GM12878 (cell line): Measurements from ENCODE around the gene LSM14B. TPM values are rescaled to one million over a fixed set of nuclear protein-coding genes. Genes with fewer than 3 reads are reported as not detected.
A peak's percentile ranks its signal among the peaks of the same experiment; 100 is the strongest.

Source experiments
- ATAC-seq: fragments of 200-7000 bp; cut with Tn5 transposase; 3 replicates; pipeline ENCODE4 v1.9.1; 2020; ENCODE audit warnings: mild to moderate bottlenecking, moderate library complexity
- BruUV-seq: library from RNA; stranded (reverse); fragments of 400-500 nt; replicated peaks from 2 replicates; lab custom pipeline; 2021; lab: Mats Ljungman, UMichigan
- CTCF ChIA-PET: fragments of 300-600 bp; sonication (Branson Sonifier 250); formaldehyde crosslinking; extraction: SDS; loops from one replicate; lab custom pipeline; 2021; ENCODE audit warnings: inconsistent platforms; lab: Yijun Ruan, JAX
- POLR2A ChIA-PET: fragments of 350-600 bp; formaldehyde crosslinking; extraction: SDS; loops from one replicate; lab custom pipeline; 2021; ENCODE audit warnings: inconsistent platforms; lab: Charles Lee
- RAD21 ChIA-PET: fragments of 300-600 bp; sonication (Branson Sonifier 250); formaldehyde crosslinking; loops from one replicate; lab custom pipeline; 2023; ENCODE audit warnings: antibody characterized with exemption; ENCODE audit not compliant: unreplicated experiment; lab: Charles Lee
- SMC1A ChIA-PET: fragments of 300-600 bp; sonication (Branson Sonifier 250); formaldehyde crosslinking; loops from one replicate; lab custom pipeline; 2023; ENCODE audit not compliant: unreplicated experiment, uncharacterized antibody; lab: Charles Lee
- DNase-seq: peaks from one replicate; pipeline ENCODE4 v3.0.0-alpha.2; 2011; ENCODE audit warnings: low read depth, low spot score
- FAIRE-seq: peaks from 3 replicates; lab custom pipeline; 2011; peaks lifted over from hg19 to GRCh38; lab: Jason Lieb, UNC
- H2AFZ ChIP-seq: 2 replicates; pipeline ENCODE4 v1.6.0; 2011; ENCODE audit warnings: low read depth, low read length, control low read depth; ENCODE audit not compliant: control insufficient read depth
- H3K27ac ChIP-seq: 2 replicates; pipeline ENCODE4 v1.5.1; 2011; ENCODE audit warnings: control low read depth; ENCODE audit not compliant: control insufficient read depth, insufficient read depth
- H3K27me3 ChIP-seq, 2 experiments: replicated peaks in 1 of 2; 2 replicates each; pipeline versions ENCODE4 v1.6.0 to v1.6.1; 2011; ENCODE audit warnings: low read length in 1 of 2; ENCODE audit not compliant: control insufficient read depth in 2 of 2, insufficient read depth in 2 of 2
- H3K36me3 ChIP-seq, 2 experiments: 2 replicates each; pipeline ENCODE4 v1.5.1; 2011; ENCODE audit warnings: low read length in 1 of 2; ENCODE audit not compliant: control insufficient read depth in 2 of 2, insufficient read depth in 2 of 2
- H3K4me1 ChIP-seq: 2 replicates; pipeline ENCODE4 v1.6.1; 2011; ENCODE audit warnings: mild to moderate bottlenecking, low read length, moderate library complexity, mixed read lengths; ENCODE audit not compliant: control insufficient read depth, insufficient read depth
- H3K4me2 ChIP-seq: 2 replicates; pipeline ENCODE4 v1.6.0; 2011; ENCODE audit warnings: control low read depth; ENCODE audit not compliant: control insufficient read depth, insufficient read depth
- H3K4me3 ChIP-seq: fragments of 200-600 bp; sonication (generic); 2 replicates; pipeline ENCODE4 v1.5.1; 2016
- H3K79me2 ChIP-seq: 2 replicates; pipeline ENCODE4 v1.6.0; 2011; ENCODE audit warnings: low read length; ENCODE audit not compliant: control insufficient read depth, insufficient read depth
- H3K9ac ChIP-seq: 2 replicates; pipeline ENCODE4 v1.8.0; 2011; ENCODE audit warnings: low read length, control low read depth, mixed read lengths; ENCODE audit not compliant: control insufficient read depth, insufficient read depth
- H3K9me3 ChIP-seq: replicated peaks from 3 replicates; pipeline ENCODE4 v1.5.1; 2011; ENCODE audit warnings: mild to moderate bottlenecking, low read length; ENCODE audit not compliant: control insufficient read depth, insufficient read depth
- H4K20me1 ChIP-seq: 2 replicates; pipeline ENCODE4 v1.6.0; 2011; ENCODE audit not compliant: control insufficient read depth, insufficient read depth
- ASH2L ChIP-seq: fragments of 300-600, 200-600 bp; sonication (generic); IDR thresholded peaks from 2 replicates; pipeline ENCODE4 v1.6.1; 2017; ENCODE audit warnings: low read depth, mild to moderate bottlenecking, borderline replicate concordance
- BACH1 ChIP-seq: fragments of 450-650 bp; IDR thresholded peaks from 2 replicates; pipeline ENCODE4 v1.6.1; 2017; ENCODE audit warnings: mild to moderate bottlenecking, borderline replicate concordance
- BCL11A ChIP-seq: IDR thresholded peaks from 2 replicates; pipeline ENCODE4 v1.6.1; 2011; ENCODE audit warnings: low read depth, low read length
- BHLHE40 ChIP-seq, 2 experiments: fragments of 450-650 bp in 1 of 2; IDR thresholded peaks; 2 replicates each; pipeline ENCODE4 v1.6.1; 2011 to 2017; ENCODE audit warnings: low read depth in 2 of 2, borderline replicate concordance in 1 of 2, improper control_type of control experiment in 1 of 2, low read length in 1 of 2, mild to moderate bottlenecking in 1 of 2
- CBFB ChIP-seq: IDR thresholded peaks from 2 replicates; pipeline ENCODE4 v1.6.1; 2016; ENCODE audit warnings: antibody characterized with exemption, low read depth
- CHD1 ChIP-seq: IDR thresholded peaks from 2 replicates; pipeline ENCODE4 v1.6.1; 2012; ENCODE audit warnings: low read depth, low read length, improper control_type of control experiment
- CREM ChIP-seq: IDR thresholded peaks from 2 replicates; pipeline ENCODE4 v1.6.1; 2014; ENCODE audit warnings: antibody characterized with exemption, low read depth
- DPF2 ChIP-seq: fragments of 450-650 bp; IDR thresholded peaks from 2 replicates; pipeline ENCODE4 v1.6.1; 2017; ENCODE audit warnings: mild to moderate bottlenecking
- EGR1 ChIP-seq, 2 experiments: IDR thresholded peaks; 1 replicate in 1 of 2; 2 replicates in 1 of 2; pipeline ENCODE4 v1.6.1; 2011 to 2012; ENCODE audit warnings: low read depth in 2 of 2, low read length in 2 of 2, borderline replicate concordance in 1 of 2, mild to moderate bottlenecking in 1 of 2, moderate library complexity in 1 of 2
- GATAD2B ChIP-seq: fragments of 450-650 bp; conservative IDR thresholded peaks from 2 replicates; pipeline ENCODE4 v1.6.1; 2017; ENCODE audit warnings: low read depth, mild to moderate bottlenecking, moderate library complexity
- HCFC1 ChIP-seq: fragments of 150-350 bp; IDR thresholded peaks from 2 replicates; pipeline ENCODE4 v1.6.1; 2014; ENCODE audit warnings: low read length
- IKZF1 ChIP-seq: fragments of 450-650 bp; conservative IDR thresholded peaks from 2 replicates; pipeline ENCODE4 v1.6.1; 2017; ENCODE audit warnings: antibody characterized with exemption, mild to moderate bottlenecking
- JUND ChIP-seq: IDR thresholded peaks from 2 replicates; pipeline ENCODE4 v1.6.1; 2012; ENCODE audit warnings: low read depth, mild to moderate bottlenecking, low read length, improper control_type of control experiment, moderate library complexity
- KLF5 ChIP-seq: fragments of 450-650 bp; IDR thresholded peaks from 2 replicates; pipeline ENCODE4 v1.6.1; 2014; ENCODE audit warnings: mild to moderate bottlenecking; ENCODE audit not compliant: partially characterized antibody
- PKNOX1 ChIP-seq: fragments of 450-650 bp; IDR thresholded peaks from 2 replicates; pipeline ENCODE4 v1.6.1; 2016; ENCODE audit warnings: mild to moderate bottlenecking
- POLR2A ChIP-seq: IDR thresholded peaks from 2 replicates; pipeline ENCODE4 v1.6.1; 2011; ENCODE audit warnings: low read depth, mild to moderate bottlenecking, low read length
- SP1 ChIP-seq: IDR thresholded peaks from one replicate; pipeline ENCODE4 v1.6.1; 2011; ENCODE audit warnings: low read depth, low read length
- SPI1 ChIP-seq: IDR thresholded peaks from 2 replicates; pipeline ENCODE4 v1.6.1; 2011; ENCODE audit warnings: low read depth, mild to moderate bottlenecking, low read length, moderate library complexity, borderline replicate concordance; ENCODE audit not compliant: insufficient read depth
- TAF1 ChIP-seq: IDR thresholded peaks from 2 replicates; pipeline ENCODE4 v1.6.1; 2011; ENCODE audit warnings: mild to moderate bottlenecking, low read depth, low read length, borderline replicate concordance
- TCF3 ChIP-seq: IDR thresholded peaks from 2 replicates; pipeline ENCODE4 v1.6.1; 2012; ENCODE audit warnings: low read depth, mild to moderate bottlenecking, low read length, borderline replicate concordance; ENCODE audit not compliant: insufficient read depth
- WGBS: methylation state at CpG from one replicate; pipeline ENCODE4 v1.1.6; 2016; ENCODE audit warnings: low lambda C conversion rate; ENCODE audit not compliant: insufficient replicate concordance, insufficient coverage; ENCODE audit errors: missing lambda C conversion rate; 5-methylcytosine and 5-hydroxymethylcytosine counted together
- in situ Hi-C: fragments of 300-500 bp; cut with MboI; formaldehyde crosslinking; loops from 9 replicates; pipeline ENCODE4 v1.14.3; 2018; ENCODE audit warnings: mixed read lengths
- intact Hi-C: fragments of 100-400 bp; cut with micrococcal nuclease; formaldehyde crosslinking; loops from one replicate; pipeline ENCODE4 v1.14.2; 2022; ENCODE audit not compliant: unreplicated experiment
- polyA plus RNA-seq, 11 experiments: library from polyadenylated mRNA; depleted of rRNA in 4 of 11; unstranded in 6 of 11; stranded (reverse) in 5 of 11; fragments of >200 nt; fragmentation: Nextera tagmentation in 4 of 11; fragmentation: Illumina TruSeq in 1 of 11; extraction: Ambion mirVana in 4 of 11; extraction: Trizol in 1 of 11; gene quantifications; 1 replicate in 1 of 11; 2 replicates in 10 of 11; pipeline versions ENCODE4 v1.2.1 to v1.2.3, GENCODE V29; 2011 to 2016; ENCODE audit warnings: inconsistent platforms in 2 of 11, missing spikeins in 2 of 11, low read depth in 1 of 11
- total RNA-seq, 4 experiments: library from RNA; depleted of rRNA in 3 of 4; stranded (reverse); fragments of >200 nt in 3 of 4; fragmentation: Illumina TruSeq in 1 of 4; extraction: Trizol in 1 of 4; gene quantifications; 2 replicates each; pipeline versions ENCODE4 v1.2.1 to v1.2.3, GENCODE V29; 2013 to 2021
- TF ChIP-seq, protein P1 (sequence below): fragments of 450-650 bp; IDR thresholded peaks from 2 replicates; pipeline ENCODE4 v1.6.1; 2018; ENCODE audit warnings: borderline replicate concordance, mild to moderate bottlenecking; ENCODE audit not compliant: partially characterized antibody

The LSM14B gene
- total and polyA plus RNA-seq, 10 of the 15 experiments (the other 5 are each of a cell fraction or from before 2014, with no cell fraction given), result 0.56 to 34.3 (median 15.6) TPM

DNA sequence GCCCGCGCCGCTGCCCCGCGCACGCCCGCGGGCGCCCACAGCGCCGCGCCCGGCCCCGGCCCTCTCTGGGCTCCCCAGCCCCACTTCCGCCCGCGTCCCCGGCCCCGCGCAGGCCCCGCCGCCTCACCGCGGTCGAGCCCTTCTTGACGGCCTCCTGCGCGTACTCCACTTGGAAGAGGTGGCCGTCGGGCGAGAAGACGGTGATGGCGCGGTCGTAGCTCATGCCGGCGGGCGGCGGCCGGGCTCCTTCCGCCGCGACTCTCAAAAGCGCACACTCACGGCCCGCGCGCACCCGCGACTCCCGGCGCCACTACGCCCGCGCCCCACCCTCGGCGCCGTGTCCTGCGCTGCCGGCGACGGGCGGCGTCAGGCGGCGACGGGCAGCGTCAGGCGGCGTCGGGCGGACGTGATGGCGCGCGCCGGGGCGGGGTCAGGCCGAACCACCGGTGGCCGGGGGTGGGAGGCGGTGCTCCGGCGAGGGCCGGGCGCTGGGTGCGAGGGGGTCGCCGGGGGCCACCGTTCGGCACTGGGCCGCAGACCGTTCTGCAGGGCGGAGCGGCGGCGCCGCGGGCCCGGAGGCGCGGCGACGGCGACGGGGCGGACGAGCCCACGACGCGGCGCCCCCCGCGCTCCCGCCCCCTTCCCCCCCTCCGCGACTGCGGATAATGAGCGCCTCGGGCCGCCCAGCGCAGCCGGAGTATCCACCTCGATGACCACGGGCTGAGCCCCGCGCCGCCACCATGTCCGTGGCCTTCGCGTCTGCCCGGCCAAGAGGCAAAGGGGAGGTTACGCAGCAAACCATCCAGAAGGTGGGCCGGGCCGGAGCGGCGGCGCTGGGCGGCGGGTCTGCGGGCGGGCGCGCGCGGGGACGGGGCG is 21.0 kb downstream of the LSM14B start, which contains the start of the genes PSMA7 and SS18L1:
PSMA7 (minus strand) TSS at position 314 of the 876 bp plus-strand sequence; CDS start at position 223, 91 bp downstream.
SS18L1 (plus strand) TSS at position 689 of the 876 bp plus-strand sequence; CDS start at position 741, 52 bp downstream.
- Histone ChIP-seq H3K27ac (peak within 1 kb of the TSS; percentile 80), H3K79me2 (peaks cover 81% of the 10 kb centered on the region), H3K36me3 (peaks cover 12 to 21% of the 10 kb centered on the region in 2 experiments), H3K4me2 (peak within 1 kb of the TSS; percentile 95), H3K9me3 (no peaks in the 10 kb centered on the region), H3K4me1 (peaks cover 12% of the 10 kb centered on the region), H3K4me3 (peak within 1 kb of the TSS; percentile 93), H4K20me1 (peaks cover 16% of the 10 kb centered on the region), H3K27me3 (no peaks in the 10 kb centered on the region), H3K9ac (peak within 1 kb of the TSS; percentile 90), H2AFZ (peak within 1 kb of the TSS; percentile 71)
- FAIRE-seq (peak; percentile 82), ATAC-seq (peak; percentile 88), DNase-seq (no peak)
- SMC1A ChIA-PET, result interaction anchor here (1.8 kb wide), 1 partner anchor 22 kb away, joined by 7 read pairs; no protein-coding TSS in a partner anchor
- CTCF ChIA-PET, result interaction anchor here (0.6 to 1.0 kb wide), 3 partner anchors 17 to 132 kb away, joined by 3 read pairs; no protein-coding TSS in a partner anchor
- WGBS, result 1% methylated on average over 86 of the region's 148 CpGs
- BruUV-seq, result no TSS peak
- RAD21 ChIA-PET, result no interaction called here
- intact Hi-C loops, result loop anchor here (2.0 to 5.0 kb wide), 2 partner anchors 21 to 81 kb away; partner anchors contain the start of gene LSM14B
- POLR2A ChIA-PET, result interaction anchor here (1.0 to 1.4 kb wide), 3 partner anchors 22 to 76 kb away, joined by 3 to 6 read pairs (median 5); no protein-coding TSS in a partner anchor
- in situ Hi-C loops, result no loop called here
- TF ChIP-seq CREM (peak; percentile 62; the same call in 1 of the 2 replicates), POLR2A (peak; percentile 92), PKNOX1 (no peak), CHD1 (peak; percentile 95; the same call in 1 of the 2 replicates), ASH2L (peak; percentile 13; the same call in 1 of the 2 replicates), HCFC1 (peak; percentile 39), DPF2 (peak; percentile 58; the same call in 1 of the 2 replicates), SP1 (peak; percentile 58), BCL11A (no peak), BHLHE40 (IDR thresholded peaks at IDR 0.05; ENCODE audit: borderline replicate concordance in 1 of 2, low read depth in 2 of 2, low read length in 1 of 2) (peak; percentile 72 to 98), JUND (peak; percentile 95; the same call in 1 of the 2 replicates), IKZF1 (peak; percentile 76), CBFB (no peak), EGR1 (IDR thresholded peaks at IDR 0.05; ENCODE audit: borderline replicate concordance in 1 of 2, low read depth in 2 of 2, low read length in 2 of 2) (peak; percentile 0 to 82; a peak in 2 of 3 replicates), KLF5 (peak; percentile 74), BACH1 (peak; percentile 86), TCF3 (0 out of 2 replicates have a peak, but pooled peaks have one; percentile 25), SPI1 (0 out of 2 replicates have a peak, but pooled peaks have one; percentile 1), TAF1 (peak; percentile 44; the same call in 1 of the 2 replicates), GATAD2B (peak; percentile 43; the same call in 1 of the 2 replicates)
- TF ChIP-seq, protein P1, sequence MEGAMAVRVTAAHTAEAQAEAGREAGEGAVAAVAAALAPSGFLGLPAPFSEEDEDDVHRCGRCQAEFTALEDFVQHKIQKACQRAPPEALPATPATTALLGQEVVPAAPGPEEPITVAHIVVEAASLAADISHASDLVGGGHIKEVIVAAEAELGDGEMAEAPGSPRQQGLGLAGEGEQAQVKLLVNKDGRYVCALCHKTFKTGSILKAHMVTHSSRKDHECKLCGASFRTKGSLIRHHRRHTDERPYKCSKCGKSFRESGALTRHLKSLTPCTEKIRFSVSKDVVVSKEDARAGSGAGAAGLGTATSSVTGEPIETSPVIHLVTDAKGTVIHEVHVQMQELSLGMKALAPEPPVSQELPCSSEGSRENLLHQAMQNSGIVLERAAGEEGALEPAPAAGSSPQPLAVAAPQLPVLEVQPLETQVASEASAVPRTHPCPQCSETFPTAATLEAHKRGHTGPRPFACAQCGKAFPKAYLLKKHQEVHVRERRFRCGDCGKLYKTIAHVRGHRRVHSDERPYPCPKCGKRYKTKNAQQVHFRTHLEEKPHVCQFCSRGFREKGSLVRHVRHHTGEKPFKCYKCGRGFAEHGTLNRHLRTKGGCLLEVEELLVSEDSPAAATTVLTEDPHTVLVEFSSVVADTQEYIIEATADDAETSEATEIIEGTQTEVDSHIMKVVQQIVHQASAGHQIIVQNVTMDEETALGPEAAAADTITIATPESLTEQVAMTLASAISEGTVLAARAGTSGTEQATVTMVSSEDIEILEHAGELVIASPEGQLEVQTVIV, result no peak
